Measurements from ENCODE around the gene BLMH.
"Not testable (repeated sequence)": the region's sequence is repeated elsewhere in the genome, so short reads cannot be mapped to it uniquely, and the experiment has no call there.

The BLMH gene

DNA sequence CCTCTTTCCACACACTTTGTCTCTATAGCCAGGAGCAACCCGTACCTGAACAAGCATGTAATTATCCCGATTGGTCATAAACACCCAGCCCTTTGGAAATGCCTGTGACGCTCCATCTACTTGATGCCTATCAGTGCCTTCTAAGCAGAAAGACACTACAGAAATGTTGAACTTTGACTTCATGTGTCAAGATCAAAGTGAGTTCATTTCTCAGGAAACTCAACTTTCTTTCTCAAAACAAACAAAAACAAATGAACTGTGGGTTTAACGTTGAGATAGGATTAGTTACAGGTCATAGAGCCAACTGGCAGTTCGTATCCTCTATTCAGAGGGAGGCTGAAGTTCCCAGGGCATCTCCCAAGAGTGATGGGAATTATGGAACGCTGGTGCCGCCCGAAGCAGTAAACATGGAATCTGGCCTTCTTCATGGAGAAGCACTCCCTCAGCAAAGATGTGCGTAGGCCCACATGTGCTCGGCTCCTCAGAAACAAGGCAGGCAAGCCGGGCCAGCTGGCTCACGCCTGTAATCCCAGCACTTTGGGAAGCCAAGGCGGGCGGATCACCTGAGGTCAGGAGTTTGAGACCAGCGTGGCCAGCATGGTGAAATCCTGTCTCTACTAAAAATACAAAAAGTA is 65.7 kb downstream of the BLMH start:
- no peak for DNase-seq

DNA sequence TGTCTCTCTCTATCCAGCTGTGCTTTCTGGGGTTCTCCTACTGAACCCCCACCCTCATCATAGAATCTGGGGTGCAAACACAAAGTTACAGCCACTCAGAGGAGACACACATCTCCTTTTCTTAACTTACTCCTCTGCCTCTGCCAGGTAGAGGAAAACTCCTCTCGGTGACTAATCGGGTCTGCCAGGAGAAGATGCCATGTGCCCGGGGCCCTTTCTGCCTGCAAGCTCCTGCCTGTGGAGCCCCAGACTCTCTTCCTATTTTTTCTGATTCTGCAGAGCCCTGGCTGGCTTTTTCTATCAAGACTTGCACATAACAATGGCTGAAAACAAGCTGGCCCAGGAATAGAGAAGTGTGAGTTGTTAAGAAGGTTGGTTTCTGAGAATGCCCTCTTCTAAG is 66.6 kb downstream of the BLMH start:
- no peak for DNase-seq

DNA sequence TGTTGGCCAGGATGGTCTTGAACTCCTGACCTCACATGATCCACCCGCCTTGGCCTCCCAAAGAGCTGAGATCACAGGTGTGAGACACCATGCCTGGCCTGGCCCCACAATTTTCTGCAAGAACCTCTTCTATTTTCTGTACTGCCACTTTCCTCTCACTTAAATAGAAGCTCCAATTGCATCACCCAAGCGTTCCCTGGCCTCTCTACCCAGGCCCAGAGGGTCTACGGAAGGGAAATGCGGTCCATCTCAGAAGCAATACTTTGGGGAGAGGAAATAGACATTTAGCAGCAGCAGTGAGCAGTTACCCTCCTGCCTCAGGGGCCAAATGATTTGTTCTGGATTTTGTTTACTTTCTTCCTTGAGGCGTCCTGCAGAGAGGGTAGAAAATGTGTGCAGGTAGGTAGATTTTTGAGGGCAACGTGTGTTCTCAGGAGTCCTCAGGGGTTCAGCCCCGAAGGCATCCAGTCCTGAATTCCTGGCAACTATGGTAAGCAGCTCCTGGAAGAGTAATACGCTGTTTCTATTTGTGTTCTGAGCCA is 67.3 kb downstream of the BLMH start:
- DNase-seq = no peak

DNA sequence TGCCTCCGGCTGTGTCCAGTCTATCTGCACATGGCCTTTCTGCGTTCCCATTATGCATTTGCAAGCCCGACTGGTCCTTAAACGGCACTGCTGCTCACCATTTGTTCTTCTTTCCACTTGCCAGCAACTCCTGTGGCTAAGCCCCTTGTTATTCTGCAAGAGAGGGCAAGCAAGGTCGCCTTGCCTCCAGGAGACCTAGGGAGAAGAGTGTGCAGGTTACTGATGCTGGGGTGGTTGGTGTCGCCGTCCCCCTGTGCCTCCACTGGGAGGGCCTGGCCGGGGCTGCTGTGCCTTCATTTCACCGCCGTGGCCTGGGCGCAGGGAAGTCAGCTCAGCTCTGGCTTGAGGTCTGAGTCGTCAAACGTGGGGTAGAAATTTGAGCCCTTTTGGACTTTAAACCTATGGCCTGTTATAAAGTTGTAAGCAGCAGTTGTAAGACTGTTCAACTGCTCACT is 69.0 kb downstream of the BLMH start:
- no peak for DNase-seq

DNA sequence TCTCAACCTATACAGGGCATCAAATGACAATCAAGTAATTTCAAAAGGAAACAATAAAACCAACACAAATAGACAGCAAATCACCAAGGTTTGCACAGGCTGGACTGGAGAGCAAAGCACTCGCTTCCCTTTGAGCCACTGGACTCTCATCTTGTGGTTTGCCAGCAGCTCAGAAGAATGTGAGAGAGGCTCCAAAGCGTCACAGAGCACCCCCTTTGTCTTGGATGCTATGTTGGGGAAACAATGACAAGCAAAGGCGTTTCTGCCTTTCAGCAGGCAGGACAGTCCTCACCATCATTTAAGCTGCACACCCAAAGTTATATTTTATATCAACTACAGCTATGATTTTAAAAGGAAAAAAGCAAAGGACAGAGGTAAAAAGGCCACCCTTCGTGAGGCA is 69.5 kb downstream of the BLMH start:
- no peak for DNase-seq

DNA sequence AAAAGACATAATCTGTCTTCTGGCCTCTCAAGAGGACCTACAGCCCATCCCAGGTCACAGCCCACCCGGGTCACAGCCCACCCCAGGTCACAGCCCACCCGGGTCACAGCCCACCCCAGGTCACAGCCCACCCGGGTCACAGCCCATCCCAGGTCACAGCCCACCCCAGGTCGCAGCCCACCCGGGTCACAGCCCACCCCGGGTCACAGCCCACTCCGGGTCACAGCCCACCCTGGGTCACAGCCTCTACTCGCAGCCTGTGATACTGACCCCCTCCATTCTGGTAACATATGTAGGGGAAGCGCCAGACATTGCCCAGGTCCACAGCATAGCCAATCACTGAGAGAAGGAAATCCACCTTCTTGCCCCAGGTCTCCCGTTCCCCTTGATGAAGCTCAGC is 70.4 kb downstream of the BLMH start:
- DNase-seq = no peak

DNA sequence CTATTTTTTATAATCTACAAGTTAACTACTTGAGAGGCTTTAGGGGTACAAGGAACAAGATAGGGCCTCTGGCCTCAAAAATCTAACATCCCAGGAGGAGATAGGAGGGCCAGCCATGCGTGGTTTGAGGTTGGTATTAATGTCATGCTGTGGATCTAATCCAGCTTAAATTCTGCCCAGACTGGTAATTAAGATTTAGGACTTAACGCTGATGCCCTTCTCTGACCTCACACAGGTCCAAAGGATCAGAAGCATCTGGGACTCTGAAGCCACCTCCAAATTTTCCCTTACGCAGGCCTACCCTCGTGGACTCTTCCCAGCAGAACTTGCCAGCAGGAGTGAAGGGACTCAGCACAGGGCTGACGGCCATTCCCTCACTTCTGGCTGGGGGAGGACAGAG is 71.3 kb downstream of the BLMH start:
- DNase-seq = no peak

DNA sequence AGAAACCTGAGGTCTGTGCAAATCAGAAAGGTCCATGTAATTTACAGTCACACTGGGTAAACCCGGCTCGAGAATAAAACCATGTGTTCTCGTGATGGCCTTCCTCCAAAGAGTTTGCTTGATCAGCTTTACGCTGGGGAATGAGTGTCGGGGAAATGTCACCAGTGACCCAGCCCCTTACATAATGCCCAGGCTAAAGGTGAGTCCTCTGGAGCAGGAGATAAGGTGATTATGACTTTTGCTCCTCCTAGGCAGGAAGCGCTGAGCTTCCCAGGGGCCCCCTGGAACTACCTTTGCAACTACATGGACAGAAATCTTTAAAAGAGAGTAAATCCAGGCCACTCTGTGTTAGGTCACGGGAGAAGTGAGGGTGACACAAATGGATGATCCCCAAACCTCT is 71.9 kb downstream of the BLMH start:
- DNase-seq = no peak

DNA sequence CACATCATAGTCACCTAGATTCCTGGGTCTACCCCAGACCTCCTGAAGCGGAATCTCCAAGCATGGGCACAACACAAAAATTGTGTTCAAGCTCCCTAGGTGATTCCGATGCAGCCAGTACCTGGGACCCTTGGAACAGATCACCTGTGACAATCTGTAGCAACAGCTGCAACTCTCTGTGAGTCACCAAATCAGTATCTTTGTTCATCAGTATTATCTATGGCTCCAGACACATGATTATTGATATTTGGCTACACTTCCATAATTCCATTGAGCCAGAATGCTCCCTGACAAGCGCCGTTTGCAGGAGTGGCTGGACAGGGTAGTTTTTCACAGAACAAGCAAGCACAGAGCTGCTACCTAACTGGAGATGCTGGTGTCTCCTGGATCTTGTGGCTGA is 72.4 kb downstream of the BLMH start:
- DNase-seq = no peak

DNA sequence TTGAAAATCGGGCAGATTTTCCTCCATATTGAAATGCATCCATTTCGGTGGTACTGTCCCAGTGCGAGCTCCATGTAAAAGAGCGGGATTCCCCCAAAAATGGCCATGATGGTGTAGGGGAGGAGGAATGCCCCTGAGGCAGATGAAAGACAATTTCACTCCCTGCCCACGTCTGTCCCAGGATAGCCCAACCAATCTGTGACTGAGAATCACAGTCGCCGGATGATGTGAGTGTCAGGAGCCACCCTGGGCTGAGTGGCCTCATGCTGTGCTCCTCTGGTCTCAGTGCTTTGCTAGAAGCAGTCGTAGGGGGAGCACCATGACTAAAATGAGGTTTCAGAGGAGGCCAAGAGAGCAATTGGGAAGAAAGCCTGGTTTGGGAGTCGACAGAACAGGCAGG is 72.9 kb downstream of the BLMH start:
- no peak for DNase-seq

DNA sequence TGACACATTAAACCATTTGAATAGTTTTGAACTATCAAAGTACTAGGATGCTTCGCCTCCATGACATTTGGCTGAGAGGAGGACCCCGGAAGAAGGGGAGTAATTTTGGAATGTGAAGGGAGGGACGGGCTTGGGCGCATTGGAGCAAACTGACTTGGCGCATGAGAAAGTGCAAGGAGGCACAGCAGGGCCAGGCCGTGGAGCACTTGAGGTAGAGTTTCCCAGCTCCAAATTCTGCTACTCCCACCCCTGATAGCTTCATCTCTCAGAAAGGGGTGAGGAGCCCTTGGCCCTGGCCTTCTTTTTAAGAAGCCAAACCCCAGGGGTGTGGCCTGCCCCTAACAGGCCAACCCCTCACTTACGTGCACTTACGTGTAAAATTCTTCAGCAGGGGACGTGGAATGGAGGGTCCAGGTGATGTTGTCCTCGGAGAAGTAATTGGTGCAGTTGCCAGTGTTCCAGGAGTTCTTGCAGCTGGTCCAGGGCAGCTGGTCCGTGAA is 73.9 kb downstream of the BLMH start:
- no peak for DNase-seq

DNA sequence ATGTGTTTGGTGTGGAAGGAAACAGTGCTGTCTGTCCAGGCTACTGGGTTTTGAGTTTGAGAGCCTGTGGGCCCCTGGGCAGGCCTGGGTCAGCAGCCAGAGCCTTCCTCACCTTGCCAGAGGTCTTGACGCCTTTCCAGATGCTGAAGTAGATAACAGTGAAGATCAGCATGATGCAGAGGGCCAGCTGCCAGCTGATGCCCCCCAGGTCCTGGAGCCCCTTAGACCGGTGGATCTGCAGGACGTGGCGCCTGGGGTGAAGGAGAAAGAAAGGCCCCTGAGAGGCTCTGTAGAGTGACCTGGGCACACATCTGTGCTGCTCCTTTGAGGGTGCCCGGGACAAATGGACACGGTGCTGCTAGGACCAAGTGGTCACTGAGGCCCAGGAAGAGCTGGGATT is 74.7 kb downstream of the BLMH start:
- DNase-seq = no peak

DNA sequence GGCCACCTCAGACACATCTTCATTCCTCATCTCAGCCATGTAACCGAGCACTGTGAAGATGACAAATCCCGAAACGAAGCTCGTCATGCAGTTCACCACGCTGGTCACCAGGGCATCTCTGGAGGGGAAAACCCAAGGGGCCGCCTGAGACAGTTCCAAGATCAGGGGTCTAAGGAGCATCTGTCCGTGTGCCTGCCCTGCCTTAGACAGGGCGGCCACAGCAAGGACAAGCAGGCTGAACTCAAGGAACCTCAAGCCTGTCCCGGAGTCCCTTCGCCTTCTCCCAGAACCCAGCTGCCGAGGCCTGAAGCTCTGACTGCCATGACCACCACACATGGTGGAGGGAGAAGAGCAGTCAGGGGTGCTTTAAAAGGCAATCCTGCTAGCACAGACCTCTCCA is 79.0 kb downstream of the BLMH start:
- no peak for DNase-seq

DNA sequence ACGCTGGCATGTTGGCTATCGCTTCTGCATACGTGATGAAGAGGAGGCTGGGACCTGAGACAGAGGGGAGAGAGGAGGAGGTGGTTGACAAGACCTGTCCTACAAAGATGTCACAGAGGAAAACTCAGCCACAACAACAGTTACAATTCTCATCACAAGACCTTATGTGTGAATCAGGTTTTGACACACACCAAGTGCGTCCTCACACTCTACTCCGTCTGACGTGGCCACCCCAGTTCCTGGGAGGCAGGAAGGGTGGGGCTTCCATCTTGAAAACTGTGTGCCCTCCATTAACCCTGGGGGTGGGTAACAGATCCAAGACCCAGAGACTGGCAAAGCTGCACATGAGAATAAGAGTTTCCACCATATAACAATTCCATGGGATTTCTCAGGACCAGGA is 80.4 kb downstream of the BLMH start:
- no peak for DNase-seq

DNA sequence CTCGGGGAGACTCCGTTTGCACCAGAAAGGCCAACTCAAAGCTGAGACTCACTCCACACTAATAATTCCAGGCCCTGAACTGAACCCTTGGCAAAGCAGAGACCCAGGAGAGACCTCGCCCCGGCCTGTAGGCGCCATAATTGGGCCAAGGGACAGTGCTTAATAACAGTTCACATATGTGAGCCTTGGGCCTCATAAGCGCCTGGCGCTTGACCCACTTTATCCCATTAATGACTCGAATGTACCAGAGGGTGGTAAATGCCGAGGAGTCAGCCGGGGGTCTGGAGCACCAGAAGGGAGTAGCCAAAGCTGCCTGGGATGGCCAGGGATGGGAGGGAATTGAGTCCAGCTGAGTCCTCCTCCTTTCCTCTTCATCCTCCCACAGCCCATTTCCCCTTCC is 80.8 kb downstream of the BLMH start:
- no peak for DNase-seq

DNA sequence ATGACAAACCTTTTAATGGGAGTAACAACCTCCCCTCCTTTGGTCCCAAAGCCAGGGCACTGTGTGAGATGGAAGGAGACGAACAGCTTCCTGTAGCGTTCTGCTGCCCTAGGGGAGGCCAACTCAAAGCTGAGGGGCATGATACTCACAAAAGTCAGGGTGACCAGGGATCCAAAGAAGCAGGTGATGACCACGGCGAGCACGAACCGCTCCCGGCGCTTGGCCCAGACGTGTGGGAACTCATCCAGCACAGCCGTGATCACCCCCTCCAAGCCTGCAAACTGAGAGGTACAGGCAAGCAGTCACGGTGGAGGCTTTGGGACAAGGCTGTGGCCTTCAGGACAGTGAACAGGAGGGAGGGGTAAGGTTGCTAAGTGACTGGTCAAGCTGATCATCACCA is 81.4 kb downstream of the BLMH start:
- no peak for DNase-seq

DNA sequence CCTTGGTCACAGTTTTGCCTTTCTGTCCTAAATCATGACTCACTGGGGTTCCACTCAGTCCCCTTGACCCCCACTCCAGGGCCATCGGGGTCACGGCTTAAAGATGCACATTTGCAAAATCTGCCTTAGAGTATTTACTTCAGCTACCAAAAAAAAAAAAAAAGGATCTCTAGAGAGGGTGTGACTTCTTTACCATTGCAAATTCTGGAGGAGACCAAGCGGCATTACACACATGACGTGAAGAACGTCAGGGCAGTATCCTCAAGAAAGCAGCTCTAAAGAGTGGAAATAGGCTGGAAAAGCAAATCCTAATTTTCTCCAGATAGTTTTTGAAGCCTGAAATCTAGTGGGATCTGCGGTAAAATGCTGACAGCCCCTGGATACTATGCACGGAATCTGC is 81.8 kb downstream of the BLMH start:
- no peak for DNase-seq

DNA sequence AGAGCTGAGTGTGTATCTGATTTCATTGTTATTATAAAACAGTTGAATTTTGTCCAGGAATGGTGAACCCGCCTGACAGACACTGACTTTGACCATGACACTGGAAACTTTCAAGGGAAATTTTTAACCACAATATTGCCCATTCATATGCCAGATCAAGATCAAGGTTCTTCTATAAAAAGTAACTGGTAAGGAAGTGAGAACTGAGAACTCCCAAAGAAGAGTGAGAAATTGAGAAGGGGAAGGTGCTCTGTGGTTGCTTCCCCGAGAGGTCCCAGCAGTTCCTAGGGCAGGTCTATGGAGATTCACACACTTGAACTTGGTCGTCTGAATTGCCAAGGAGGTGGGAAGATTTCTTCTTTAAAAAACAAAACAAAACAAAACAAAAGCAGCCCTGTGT is 83.5 kb downstream of the BLMH start:
- no peak for DNase-seq

DNA sequence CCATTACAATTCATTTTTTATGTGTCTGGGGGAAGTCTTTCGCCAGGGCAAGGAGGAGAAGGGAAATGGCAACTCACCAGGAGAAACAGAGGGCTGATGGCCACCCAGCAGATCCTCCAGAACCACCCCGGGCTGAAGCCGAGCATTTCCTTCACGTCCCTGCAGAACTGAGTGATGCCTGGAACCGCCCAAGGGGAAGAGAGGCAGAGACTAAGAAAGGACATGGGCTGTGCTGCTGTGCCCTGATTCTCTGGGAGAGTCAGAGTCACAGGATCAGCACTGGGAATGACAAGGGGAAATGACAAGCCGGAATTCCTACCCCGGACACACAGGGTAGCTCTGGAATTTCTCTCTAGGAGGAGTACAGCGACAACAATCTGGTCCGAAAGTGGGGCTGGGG is 84.1 kb downstream of the BLMH start:
- DNase-seq = no peak

DNA sequence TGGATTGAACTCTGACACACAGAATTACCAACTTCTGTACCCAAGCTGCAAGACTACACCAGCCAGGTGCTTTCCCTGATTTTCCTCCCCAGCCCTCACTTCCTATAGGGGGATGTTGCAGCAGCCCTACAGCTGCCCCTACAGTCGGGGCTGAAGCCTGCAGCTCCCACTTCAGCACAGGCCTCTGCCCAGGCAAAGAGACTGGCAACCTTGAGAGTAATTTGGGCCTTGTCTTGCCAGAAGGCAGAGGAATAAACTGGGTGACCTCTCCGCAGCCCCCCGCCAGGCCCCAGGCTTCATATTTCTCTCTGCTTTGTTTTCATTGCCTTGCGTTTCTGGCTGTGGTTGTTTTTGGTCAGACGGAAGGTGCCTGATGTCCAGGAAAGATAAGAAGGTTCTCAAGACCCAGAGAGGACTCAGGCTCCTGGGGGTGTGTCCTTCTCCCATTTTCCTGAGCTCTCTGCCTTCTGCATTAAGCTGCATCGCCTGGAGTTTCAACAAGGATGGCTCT is 88.2 kb downstream of the BLMH start:
- no peak for DNase-seq

DNA sequence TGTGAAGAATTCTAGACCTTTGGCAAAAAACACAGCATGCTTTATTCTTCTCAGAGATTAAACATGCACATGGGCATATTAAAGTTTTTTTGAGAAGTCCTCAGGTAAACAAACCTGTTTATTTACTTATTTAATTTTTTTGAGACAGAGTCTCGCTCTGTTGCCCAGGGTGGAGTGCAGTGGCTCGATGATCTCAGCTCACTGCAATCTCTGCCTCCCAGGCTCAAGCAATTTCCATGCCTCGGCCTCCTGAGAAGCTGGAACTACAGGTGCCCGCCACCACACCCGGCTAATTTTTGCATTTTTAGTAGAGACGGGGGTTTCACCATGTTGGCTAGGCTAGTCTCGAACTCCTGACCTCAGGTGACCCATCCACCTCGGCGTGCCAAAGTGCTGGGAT is 91.1 kb downstream of the BLMH start:
- not testable (repeated sequence) for DNase-seq

DNA sequence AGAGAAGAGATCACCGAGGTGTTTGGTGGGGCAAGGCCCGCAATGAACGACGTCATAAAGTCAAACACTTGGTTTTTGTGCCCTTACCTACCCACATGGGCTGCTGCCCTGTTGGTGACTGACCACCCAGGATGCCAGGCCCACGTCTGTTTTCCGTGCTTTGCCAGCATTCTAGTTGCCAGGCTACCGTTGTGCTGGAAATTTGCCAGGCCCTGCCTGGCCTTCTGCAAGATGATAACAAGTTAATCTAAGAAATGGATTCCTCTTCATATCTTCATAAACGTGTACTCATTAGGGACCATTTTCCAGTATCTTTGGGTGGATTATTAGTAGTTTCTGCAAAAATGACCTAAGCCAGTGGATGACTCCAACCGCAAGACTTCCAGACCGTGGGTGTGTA is 91.6 kb downstream of the BLMH start:
- DNase-seq = no peak

DNA sequence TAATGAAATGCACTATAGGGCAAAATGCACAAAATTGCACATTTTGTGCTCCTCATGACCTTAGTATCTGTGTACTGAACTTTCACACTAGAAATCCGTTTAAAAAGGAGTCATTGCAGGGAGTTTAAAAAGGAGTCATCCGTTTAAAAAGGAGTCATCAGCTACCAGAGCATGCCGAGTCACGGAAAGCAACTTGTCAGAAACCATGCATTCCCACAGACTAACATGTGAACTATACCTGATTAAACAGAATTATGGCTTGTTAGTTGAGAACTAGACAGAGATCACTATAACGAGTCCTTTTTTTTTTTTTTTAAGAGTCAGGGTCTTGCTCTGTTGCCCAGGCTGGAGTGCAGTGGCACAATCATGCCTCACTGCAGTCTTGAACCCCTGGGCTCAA is 92.1 kb downstream of the BLMH start:
- no peak for DNase-seq

Data from SIG-M5 (cell line).